A204.1 (cell line): ENCODE measurements around the gene AMN.

ENCODE experiments used
- FAIRE-seq: peaks from 2 replicates; lab custom pipeline; 2012; peaks lifted over from hg19 to GRCh38; lab: Jason Lieb, UNC

AMN gene

GRCh38 chr14:102966681-102967505 is 44.4 kb downstream of the AMN start:
- no peak for FAIRE-seq

GRCh38 chr14:102967506-102967795 is 45.0 kb downstream of the AMN start:
- no peak for FAIRE-seq

- FAIRE-seq: no peak
Observed at GRCh38 chr14:102968306-102968705, 45.8 kb downstream of the AMN start.

GRCh38 chr14:102969060-102969791 is 46.8 kb downstream of the AMN start:
- no peak for FAIRE-seq

- no peak for FAIRE-seq
Observed at GRCh38 chr14:102969901-102970300, 47.4 kb downstream of the AMN start.

- FAIRE-seq: no peak
Observed at GRCh38 chr14:102970496-102970895, 48.0 kb downstream of the AMN start.

GRCh38 chr14:102971314-102971713 is 48.9 kb downstream of the AMN start:
- no peak for FAIRE-seq

GRCh38 chr14:102971836-102972606 is 49.6 kb downstream of the AMN start:
- no peak for FAIRE-seq

- no peak for FAIRE-seq
Observed at GRCh38 chr14:102973706-102974285, 51.3 kb downstream of the AMN start.

GRCh38 chr14:102975662-102976061 is 53.2 kb downstream of the AMN start:
- no peak for FAIRE-seq

GRCh38 chr14:102977475-102977874 is 55.0 kb downstream of the AMN start:
- no peak for FAIRE-seq

- no peak for FAIRE-seq
Observed at GRCh38 chr14:102979406-102979805, 56.9 kb downstream of the AMN start.

GRCh38 chr14:102980409-102980810 is 57.9 kb downstream of the AMN start:
- FAIRE-seq: no peak
